SH-SY5Y (cell line): Measurements from ENCODE around the gene DOC2B.

Source experiments
- GATA2 ChIP-seq: IDR thresholded peaks from 2 replicates; pipeline ENCODE4 v1.6.1; 2011; ENCODE audit warnings: mild to moderate bottlenecking, low read depth, low read length
- GATA3 ChIP-seq: IDR thresholded peaks from 2 replicates; pipeline ENCODE4 v1.6.1; 2011; ENCODE audit warnings: low read depth, mild to moderate bottlenecking, low read length, moderate library complexity

DOC2B gene

DNA sequence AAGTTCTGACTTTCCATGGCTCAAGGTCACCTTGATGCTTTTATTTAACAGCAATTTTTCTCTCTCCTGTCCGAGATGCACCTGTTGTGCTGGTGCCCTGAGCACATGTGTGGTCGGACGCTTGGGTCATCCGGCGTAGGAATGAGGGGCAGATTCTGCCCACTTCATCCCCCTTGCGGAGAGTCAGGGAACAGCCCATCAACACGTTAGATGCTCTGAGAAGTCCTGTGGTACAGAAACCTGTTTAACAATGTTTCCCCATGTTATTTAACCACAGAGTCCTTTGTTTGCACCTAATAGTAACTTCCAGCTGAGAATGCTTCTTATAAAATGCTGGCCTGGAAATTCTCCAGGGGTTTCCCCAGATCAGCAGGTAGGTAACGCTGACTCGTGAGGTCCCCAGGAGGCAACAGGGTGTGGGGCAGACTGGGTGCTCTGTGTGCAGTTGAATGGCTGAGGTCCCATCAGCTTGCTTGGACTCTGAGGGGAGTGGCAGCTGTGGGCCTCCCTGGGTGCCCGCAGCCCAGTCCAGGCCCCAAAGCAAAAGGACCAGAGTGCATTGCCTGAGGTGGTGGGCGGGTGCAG, 17.8 kb downstream of the DOC2B start:
- TF ChIP-seq GATA2 (no peak), GATA3 (no peak)

DNA sequence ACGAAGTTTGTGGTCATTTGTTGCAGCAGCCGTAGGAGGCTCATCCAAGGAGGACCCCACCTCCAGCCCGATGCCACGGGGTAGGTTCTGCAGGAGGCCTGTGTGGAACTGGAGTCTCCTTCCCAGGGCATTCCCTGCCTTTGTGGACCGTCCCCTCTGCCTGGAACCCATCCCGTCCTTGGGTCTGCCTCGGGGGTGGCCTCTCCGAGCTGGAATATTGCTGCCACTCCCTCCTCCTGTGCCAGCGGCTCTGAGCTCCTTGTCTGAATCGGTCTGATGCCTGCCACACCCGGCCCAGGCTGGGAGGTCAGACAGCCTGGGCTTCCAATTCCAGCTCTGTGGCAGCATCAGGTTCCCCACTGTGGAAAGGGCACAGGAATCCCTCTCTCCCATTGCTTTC, 18.8 kb downstream of the DOC2B start:
- no peak for TF ChIP-seq GATA2
- TF ChIP-seq GATA3 = no peak

DNA sequence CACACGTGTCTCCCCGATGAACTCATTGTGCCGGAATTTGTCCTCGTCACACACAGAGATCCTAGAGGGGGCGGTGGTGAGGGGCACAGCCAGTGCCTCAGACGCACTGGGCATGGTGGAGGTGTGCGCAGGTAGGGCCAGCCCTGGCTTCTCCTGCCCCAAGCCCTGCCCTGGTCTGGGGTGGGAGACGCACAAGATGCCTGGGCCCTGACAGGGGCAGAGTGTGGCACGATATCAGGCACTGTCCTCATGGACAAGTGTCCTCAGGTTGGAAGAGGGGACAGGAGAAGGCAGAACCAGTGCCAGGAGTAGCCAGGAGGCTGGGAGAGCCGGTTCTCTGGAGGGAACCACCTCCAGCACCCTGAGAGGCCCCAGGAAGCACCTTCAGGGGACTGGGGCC, 20.0 kb downstream of the DOC2B start:
- no peak for TF ChIP-seq GATA2
- TF ChIP-seq GATA3 = no peak

DNA sequence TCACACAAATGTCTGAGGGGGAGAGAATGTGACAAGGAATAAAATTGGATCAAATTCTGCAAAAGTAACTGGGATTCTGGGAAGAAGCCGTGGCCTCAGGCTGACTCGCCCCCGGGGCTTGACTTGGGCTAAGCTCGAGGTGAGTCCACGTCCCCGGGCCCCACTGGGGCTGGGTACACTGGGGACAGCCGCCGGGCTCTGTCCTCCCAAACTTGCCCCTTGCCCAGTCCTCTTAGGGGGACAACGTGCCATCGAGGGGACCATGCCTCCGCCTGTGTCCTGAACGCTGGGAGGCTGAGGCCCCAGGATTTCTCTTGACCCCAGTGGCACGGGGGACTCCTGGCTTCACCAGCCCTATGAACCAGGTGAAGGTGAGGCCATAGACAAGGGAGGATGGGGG, 21.1 kb downstream of the DOC2B start:
- TF ChIP-seq GATA3 = no peak
- no peak for TF ChIP-seq GATA2

DNA sequence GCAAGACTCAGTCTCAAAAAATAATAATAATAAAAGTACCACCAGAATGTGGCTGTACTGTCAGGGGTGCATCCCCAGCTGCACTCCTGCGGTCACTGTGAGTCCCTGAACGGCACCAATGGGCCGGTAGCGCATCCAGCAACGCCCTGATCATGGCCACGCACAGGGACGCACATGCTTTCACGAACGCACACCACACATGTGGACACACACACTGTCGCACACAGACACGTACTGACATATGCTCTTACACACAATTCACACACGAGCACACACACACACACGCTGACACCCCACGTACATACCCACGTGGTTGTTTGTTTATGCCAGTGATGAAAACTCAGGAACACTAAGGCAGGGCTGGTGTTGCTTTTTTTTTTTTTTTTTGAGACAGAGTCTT, 21.8 kb downstream of the DOC2B start:
- no peak for TF ChIP-seq GATA3
- TF ChIP-seq GATA2 = no peak

DNA sequence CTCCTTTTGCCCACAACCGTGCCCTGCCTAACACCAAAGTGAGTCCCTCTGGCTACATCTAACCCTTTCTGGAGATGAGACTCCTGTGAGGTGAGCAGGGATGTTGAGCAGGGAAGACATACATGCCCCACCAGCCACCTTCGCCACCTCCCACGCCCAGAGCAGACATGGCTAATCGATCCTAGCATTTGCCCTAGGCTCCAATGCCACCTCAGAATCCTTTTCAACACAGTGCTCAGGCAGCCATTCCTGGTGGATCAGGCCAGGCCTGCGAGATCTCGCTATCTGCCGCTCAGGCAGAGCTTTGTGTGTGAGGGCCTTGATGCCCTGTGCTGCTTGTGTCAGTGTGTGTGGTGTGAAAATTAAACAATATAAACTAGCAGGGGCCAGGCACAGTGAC, 23.1 kb downstream of the DOC2B start:
- TF ChIP-seq GATA3 (no peak), GATA2 (no peak)

DNA sequence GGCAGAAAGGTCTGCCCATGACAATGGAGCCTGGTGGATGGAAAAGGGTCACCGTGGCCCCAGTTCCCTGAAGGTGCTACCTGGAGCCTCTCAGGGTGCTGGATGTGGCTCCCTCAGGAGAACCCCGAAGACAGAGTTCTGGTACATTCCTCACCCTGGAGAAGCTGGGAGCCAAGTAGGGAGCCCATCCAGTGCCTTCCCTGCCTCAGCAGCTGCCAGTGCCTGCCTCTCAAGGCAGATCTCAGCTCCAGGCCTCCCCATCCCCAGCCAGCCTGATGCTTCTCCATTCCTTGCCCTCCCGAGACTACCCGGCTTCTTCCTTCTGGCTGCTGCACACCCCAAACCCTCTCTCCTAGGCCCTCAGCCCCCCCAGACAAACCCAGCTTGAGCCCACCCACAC, 23.5 kb downstream of the DOC2B start:
- TF ChIP-seq GATA2 (no peak), GATA3 (no peak)

DNA sequence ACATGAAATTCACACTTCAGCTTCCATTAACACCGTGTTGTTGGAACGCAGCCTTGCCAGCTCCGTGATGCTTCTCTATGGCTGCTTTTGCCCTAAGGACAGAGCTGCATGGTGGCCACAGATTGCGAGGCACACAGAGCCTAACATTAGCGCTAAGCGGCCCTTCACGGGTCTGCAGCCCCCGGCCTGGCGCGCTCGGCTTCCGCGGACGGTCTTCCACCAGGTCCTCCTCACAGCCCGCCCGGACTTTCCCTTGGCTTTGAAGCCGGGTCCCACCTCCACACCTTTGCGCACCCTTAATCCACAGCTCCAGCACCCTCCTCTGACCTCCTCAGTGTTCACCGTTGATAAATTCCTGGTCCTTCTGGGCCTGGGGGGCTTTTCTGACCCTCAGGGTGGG, 24.5 kb downstream of the DOC2B start:
- TF ChIP-seq GATA3 (no peak), GATA2 (no peak)

DNA sequence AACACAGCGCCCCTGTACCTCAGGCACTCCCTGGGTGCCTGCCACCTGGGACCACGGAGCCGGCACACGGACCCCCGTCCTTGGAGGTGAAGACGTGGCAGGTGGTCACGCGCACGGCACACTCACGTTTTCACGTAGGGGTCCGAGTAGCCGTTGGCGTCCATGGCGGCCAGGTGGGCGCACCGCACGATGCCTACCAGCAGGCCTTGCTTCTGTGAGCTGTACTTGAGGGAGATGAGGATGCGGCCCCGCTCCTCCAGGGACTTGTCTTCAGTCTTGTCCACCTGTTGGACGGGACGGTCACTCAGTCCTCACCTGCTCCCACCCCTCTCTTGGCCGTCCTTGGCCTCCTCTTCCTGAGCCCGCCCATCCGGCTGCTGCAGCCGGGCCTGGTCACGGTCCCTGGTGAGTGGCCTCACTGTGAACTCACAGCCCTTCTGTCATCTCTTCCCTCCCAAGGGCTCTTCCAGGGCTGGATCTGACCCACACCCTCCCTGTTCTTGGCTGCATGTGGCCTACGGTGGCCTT, 25.3 kb downstream of the DOC2B start:
- TF ChIP-seq GATA3 (no peak), GATA2 (no peak)

DNA sequence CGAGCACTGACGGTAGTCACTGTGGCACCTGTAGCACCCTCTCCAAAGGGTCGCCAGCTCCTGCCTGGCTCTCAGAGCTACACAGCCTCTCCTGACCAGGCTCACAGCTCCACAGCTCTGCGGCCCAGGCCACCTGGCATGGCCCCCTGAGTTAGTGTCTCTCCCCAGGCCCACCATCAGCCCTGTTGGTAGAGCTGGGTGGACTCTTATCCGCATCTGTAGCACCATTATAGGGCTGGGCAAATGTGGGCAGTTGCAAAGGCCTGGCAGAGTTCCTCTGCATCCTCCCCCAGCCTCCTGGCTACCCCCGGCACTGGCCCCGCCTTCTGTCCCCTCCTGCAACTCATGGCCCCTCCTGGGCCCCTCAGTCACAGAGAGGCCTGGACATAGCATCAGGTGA, 25.9 kb downstream of the DOC2B start:
- no peak for TF ChIP-seq GATA2
- TF ChIP-seq GATA3 = no peak

DNA sequence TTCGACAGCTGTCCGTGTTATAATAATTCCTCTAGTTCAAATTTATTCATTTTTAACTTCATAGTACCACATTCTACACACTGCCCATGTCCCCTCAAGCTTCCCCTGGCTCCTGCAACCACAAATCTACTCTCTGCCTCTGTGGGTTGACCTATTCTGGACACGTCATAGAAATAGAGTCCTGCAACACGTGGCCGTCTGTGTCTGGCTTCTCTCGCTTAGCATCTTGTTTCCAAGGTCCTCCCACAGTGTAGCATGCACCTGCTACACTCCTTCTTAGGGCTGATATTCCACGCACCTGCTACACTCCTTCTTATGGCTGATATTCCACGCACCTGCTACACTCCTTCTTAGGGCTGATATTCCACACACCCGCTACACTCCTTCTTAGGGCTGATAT, 27.6 kb downstream of the DOC2B start:
- TF ChIP-seq GATA2 (no peak), GATA3 (no peak)

DNA sequence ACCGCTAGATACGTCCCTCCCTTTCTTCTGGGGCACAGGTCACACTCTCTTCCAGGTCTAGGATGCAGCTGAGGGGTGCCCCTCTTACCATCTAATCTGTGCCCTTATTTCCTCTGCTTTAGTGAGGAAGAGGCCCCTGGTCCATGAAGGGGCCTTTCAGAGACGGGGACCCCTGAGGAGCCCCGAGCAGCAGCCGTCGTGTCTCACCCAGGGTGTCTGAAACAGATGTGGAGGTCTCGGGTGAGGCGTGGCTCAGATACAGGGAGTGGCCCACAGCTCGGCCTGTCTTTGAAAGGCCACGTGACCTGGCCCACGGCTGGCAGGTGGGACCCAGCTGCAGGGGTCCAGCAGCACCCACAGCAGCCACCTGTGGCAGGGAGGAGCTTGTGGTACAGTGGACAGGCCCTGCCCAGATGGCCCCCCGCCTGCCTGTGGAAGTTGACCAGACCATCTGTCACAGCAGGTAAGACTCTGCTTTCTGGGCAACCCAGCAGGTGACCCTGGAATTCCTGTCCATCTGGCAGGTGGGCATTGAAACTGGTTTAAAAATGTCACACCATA, 28.5 kb downstream of the DOC2B start:
- TF ChIP-seq GATA2 = no peak
- TF ChIP-seq GATA3 = no peak

DNA sequence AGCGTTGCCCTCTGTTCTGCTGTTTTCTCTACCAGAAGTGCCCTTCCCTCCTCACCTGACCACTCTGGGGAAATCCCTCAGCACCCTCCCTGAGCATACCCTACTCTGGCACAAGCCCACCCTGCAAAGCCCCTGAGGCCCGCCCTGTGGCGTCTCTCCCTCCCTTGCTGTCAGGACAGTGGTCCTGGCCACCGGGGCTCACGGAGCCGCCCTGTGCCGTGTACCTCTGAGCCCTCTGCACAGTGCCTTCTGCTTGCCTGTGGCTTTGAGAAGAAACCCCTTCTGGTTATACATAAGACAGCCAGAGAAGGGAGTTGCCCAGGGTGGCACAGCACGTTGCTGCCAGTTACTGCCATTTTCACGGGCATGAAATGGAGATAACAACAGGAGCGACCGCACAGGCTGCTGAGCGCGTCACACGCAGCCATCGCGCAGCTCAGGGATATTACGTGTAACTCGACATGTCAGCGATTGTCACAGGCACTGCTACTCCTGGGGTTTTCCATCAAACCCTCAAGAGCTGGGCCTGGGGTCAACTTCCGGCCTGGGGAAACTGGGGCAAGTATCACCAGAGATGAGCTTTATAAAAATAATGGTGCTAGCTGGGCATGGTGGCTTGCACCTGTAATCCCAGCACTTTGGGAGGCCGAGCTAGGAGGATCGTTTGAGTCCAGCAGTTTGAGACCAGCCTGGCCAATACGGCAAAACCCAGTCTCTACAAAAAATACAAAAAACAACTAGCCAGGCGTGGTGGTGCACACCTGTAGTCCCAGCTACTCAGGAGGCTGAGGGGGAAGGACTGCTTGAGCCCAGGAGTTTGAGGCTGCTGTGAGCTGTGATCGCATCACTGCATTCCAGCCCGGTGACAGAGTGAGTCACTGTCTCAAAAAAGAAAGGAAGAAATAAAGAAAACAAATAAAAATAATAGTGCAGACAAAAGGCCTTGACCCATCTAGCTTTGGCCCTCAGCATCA, 29.3 kb downstream of the DOC2B start:
- TF ChIP-seq GATA3 = no peak
- no peak for TF ChIP-seq GATA2

DNA sequence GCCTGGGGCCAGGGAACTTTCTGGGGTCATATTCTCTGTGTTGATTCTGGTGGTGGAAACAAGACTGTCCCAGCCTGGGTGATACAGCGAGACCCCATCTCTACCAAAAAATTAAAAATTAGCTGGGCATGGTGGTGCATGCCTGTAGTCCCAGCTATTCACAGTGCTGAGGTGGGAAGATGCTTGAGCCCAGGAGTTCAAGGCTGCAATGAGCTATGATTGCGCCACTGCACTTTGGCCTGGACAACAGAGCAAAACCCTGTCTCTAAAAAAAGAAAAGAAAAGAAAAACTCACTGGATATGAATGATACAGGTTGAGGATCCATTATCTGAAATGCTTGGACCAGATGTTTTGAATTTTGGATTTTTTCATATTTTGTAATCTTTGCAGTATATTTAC, 30.4 kb downstream of the DOC2B start:
- no peak for TF ChIP-seq GATA3
- TF ChIP-seq GATA2 = no peak

DNA sequence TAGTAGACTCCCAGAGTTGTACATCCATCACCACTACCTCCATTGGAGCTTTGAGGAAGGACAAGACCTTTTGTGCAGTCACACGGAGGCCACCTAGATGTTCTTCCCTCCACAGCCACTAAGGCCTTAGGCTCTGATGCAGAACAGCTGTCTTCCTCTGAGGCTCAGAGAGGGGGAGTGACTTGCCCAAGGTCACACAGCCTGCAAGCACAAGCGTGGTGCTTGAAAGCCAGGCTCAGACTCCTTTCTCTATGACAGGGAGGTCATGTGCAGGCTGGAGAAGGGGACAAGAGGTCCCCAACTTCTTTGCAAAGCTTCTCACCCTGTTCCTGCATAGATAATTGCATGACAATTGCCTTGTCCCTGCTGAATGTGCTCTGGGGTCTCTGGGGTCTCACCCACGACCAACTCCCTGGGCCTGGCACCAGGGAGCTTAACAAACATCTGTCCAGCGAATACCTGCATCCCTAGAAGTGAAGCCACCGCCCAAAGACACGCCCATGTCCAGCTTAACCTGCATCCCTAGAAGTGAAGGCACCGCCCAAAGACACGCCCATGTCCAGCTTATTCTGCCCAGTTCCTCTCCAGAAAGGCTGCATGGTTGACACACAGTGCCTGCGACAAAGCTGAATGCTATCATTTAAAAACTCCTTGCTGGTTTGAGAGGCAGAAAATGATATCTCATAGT, 31.4 kb downstream of the DOC2B start:
- TF ChIP-seq GATA3 = no peak
- no peak for TF ChIP-seq GATA2
